DND-41 (cell line): ENCODE measurements around the gene WNT8B.

Experiments
- ATAC-seq: fragments of 200-7000 bp; cut with Tn5 transposase; 3 replicates; pipeline ENCODE4 v1.9.1; 2021; ENCODE audit warnings: low read depth; ENCODE audit not compliant: insufficient read depth
- DNase-seq: peaks from one replicate; pipeline ENCODE4 v3.0.0-alpha.2; 2020
- H2AFZ ChIP-seq: 2 replicates; pipeline ENCODE4 v1.6.0; 2012; ENCODE audit warnings: low read depth, low read length
- H3K27ac ChIP-seq: 2 replicates; pipeline ENCODE4 v1.5.1; 2012; ENCODE audit warnings: low read length, inconsistent platforms
- H3K27me3 ChIP-seq: fragments of 200-600 bp; sonication (generic); 2 replicates; pipeline ENCODE4 v1.6.0; 2012; ENCODE audit warnings: low read length, mild to moderate bottlenecking, inconsistent platforms; ENCODE audit not compliant: insufficient read depth, poor library complexity
- H3K36me3 ChIP-seq: 2 replicates; pipeline ENCODE4 v1.5.1; 2012; ENCODE audit warnings: low read length, inconsistent platforms; ENCODE audit not compliant: insufficient read depth
- H3K4me1 ChIP-seq: 2 replicates; pipeline ENCODE4 v1.5.1; 2012; ENCODE audit warnings: mild to moderate bottlenecking, low read length; ENCODE audit not compliant: insufficient read depth
- H3K4me2 ChIP-seq: 2 replicates; pipeline ENCODE4 v1.6.0; 2012; ENCODE audit warnings: mild to moderate bottlenecking, moderate library complexity, low read length, inconsistent platforms; ENCODE audit not compliant: insufficient read depth
- H3K4me3 ChIP-seq, 2 experiments: fragments of 200-600 bp in 1 of 2; shearing (Covaris generic) in 1 of 2; 2 replicates each; pipeline ENCODE4 v1.5.1; 2012 to 2016; ENCODE audit warnings: inconsistent platforms in 2 of 2, low read length in 2 of 2, mild to moderate bottlenecking in 2 of 2, low read depth in 1 of 2, moderate library complexity in 1 of 2
- H3K79me2 ChIP-seq: 2 replicates; pipeline ENCODE4 v1.6.0; 2012; ENCODE audit warnings: low read length, inconsistent platforms; ENCODE audit not compliant: insufficient read depth
- H3K9ac ChIP-seq: 2 replicates; pipeline ENCODE4 v1.6.0; 2012; ENCODE audit warnings: low read depth, mild to moderate bottlenecking, inconsistent platforms, low read length, moderate library complexity
- H3K9me3 ChIP-seq: 2 replicates; pipeline ENCODE4 v1.5.1; 2012; ENCODE audit warnings: low read length, moderate library complexity, mild to moderate bottlenecking, inconsistent platforms; ENCODE audit not compliant: insufficient read depth, severe bottlenecking
- H4K20me1 ChIP-seq: 2 replicates; pipeline ENCODE4 v1.6.0; 2012; ENCODE audit warnings: low read length; ENCODE audit not compliant: insufficient read depth
- EZH2 ChIP-seq: IDR thresholded peaks from 3 replicates; pipeline ENCODE4 v1.6.1; 2012; ENCODE audit warnings: borderline replicate concordance, low read depth, mild to moderate bottlenecking, moderate library complexity, low read length, inconsistent platforms; ENCODE audit not compliant: severe bottlenecking
- TF ChIP-seq, protein P1 (sequence below): IDR thresholded peaks from 2 replicates; pipeline ENCODE4 v1.5.1; 2012; ENCODE audit warnings: borderline replicate concordance, low read length, moderate library complexity, mild to moderate bottlenecking; ENCODE audit not compliant: poor library complexity, severe bottlenecking; ENCODE audit errors: extremely low read depth

The WNT8B gene

DNA sequence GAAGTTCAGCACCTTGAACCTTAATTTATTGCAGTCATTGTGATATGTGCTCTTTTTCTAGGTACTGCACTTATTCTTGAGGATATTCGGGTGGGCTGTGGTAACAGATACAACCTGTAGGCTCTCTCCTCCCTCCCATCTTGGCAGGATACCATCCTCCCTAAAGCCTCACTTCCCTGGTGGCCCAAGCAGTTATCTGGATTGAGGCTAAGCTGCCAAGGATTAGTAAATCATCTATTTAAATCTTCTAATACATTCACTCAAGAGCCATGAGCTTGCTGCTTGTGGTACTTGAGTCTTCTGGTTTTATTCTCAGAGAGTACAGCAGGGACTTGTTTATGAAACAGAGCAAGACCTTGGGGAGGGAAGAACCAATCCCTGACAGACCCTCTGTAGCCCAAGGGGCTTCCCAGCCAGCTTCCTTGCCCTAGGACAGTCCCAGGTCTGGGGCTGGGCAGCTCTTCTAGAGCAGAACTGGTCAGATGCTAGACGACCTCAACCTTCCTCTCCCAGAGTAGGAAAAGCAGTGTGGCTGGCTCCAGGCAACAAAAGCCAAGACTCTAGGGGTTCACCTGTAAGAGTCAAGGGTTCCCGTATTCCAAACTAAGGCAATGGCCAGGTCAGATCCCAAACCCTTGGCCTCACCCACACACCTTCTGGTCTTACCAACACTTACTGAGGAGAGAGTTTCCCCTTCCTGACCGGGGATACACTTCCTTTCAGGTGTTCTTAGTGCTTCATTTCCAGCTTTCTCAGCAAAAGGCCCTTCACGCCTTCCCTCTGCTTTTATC, 21.3 kb downstream of the WNT8B start:
- Histone ChIP-seq H3K4me1 (peaks cover 27% of the 10 kb centered on the region), H3K4me2 (no peak overlapping the region), H3K9me3 (no peaks in the 10 kb centered on the region), H3K9ac (no peak overlapping the region), H3K27ac (no peak overlapping the region), H3K79me2 (no peaks in the 10 kb centered on the region), H3K27me3 (no peaks in the 10 kb centered on the region), H3K36me3 (peaks cover 43% of the 10 kb centered on the region), H3K4me3 (no peak overlapping the region), H4K20me1 (no peaks in the 10 kb centered on the region), H2AFZ (no peak overlapping the region)
- DNase-seq (no peak), ATAC-seq (no peak)
- TF ChIP-seq, protein P1, sequence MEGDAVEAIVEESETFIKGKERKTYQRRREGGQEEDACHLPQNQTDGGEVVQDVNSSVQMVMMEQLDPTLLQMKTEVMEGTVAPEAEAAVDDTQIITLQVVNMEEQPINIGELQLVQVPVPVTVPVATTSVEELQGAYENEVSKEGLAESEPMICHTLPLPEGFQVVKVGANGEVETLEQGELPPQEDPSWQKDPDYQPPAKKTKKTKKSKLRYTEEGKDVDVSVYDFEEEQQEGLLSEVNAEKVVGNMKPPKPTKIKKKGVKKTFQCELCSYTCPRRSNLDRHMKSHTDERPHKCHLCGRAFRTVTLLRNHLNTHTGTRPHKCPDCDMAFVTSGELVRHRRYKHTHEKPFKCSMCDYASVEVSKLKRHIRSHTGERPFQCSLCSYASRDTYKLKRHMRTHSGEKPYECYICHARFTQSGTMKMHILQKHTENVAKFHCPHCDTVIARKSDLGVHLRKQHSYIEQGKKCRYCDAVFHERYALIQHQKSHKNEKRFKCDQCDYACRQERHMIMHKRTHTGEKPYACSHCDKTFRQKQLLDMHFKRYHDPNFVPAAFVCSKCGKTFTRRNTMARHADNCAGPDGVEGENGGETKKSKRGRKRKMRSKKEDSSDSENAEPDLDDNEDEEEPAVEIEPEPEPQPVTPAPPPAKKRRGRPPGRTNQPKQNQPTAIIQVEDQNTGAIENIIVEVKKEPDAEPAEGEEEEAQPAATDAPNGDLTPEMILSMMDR: no peak
- TF ChIP-seq EZH2: no peak

DNA sequence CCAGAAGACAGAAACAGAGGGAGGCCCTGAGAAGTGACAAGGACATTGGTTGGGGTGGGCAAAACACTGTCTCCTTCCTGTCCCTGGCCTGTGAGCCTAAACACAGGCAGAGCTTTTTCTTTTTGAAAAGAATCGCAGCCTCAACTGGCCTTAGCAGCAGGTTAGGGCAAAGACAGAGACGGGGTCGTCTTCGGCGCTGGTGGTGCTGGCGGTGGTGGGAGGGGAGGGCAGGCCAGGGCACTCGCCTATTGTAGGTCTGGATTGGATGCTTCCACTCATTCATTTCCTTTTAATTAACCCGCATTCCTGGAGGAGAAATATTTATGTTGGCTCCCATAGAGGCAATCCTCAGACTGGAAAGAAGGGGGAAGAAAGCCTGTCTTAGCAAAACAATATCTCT, 22.6 kb downstream of the WNT8B start:
- ATAC-seq (no peak), DNase-seq (no peak)
- no peak overlapping the region for H3K4me2 ChIP-seq
- no peaks in the 10 kb centered on the region for H4K20me1 ChIP-seq
- no peak for TF ChIP-seq EZH2
- TF ChIP-seq, protein P1: no peak
- H3K4me3 ChIP-seq: no peak overlapping the region
- no peak overlapping the region for H2AFZ ChIP-seq
- no peaks in the 10 kb centered on the region for H3K27me3 ChIP-seq
- H3K36me3 ChIP-seq: peaks cover 55% of the 10 kb centered on the region
- H3K9me3 ChIP-seq: no peaks in the 10 kb centered on the region
- no peaks in the 10 kb centered on the region for H3K79me2 ChIP-seq
- peaks cover 27% of the 10 kb centered on the region for H3K4me1 ChIP-seq
- no peak overlapping the region for H3K27ac ChIP-seq
- H3K9ac ChIP-seq: no peak overlapping the region

- TF ChIP-seq, protein P1: no peak
- no peak for TF ChIP-seq EZH2
- ATAC-seq (no peak), DNase-seq (no peak)
- Histone ChIP-seq H3K27ac (no peak overlapping the region), H3K4me3 (no peak overlapping the region), H3K27me3 (no peaks in the 10 kb centered on the region), H3K79me2 (no peaks in the 10 kb centered on the region), H3K4me2 (no peak overlapping the region), H3K9me3 (no peaks in the 10 kb centered on the region), H3K9ac (no peak overlapping the region), H4K20me1 (no peaks in the 10 kb centered on the region), H3K4me1 (peaks cover 27% of the 10 kb centered on the region), H3K36me3 (peaks cover 59% of the 10 kb centered on the region), H2AFZ (no peak overlapping the region)
These were observed 23.1 kb downstream of the WNT8B start for GRCh38 chr10:100485801-100486495.
